OCI-LY7 (cell line): ENCODE data around the gene SYNGAP1. TPM values are rescaled to one million over a fixed set of nuclear protein-coding genes. Genes with fewer than 3 reads are reported as not detected.
A peak's percentile ranks its signal among the peaks of the same experiment; 100 is the strongest.

Experiments used
- BruUV-seq: library from RNA; stranded (reverse); fragments of 400-500 nt; replicated peaks from 2 replicates; lab custom pipeline; 2021; lab: Mats Ljungman, UMichigan
- CTCF ChIA-PET: fragments of 300-600 bp; sonication (Branson Sonifier 250); formaldehyde crosslinking; loops from one replicate; lab custom pipeline; 2022; ENCODE audit warnings: antibody characterized with exemption; ENCODE audit not compliant: unreplicated experiment; lab: Charles Lee
- POLR2A ChIA-PET: fragments of 300-600 bp; sonication (Branson Sonifier 250); formaldehyde crosslinking; loops from one replicate; lab custom pipeline; 2022; ENCODE audit warnings: antibody characterized with exemption; lab: Charles Lee
- DNase-seq: peaks from one replicate; pipeline ENCODE4 v3.0.0-alpha.2; 2015; ENCODE audit warnings: low spot score
- H2AFZ ChIP-seq: fragments of 200-600 bp; sonication (generic), shearing (Covaris generic); 2 replicates; pipeline ENCODE4 v1.6.1; 2014; ENCODE audit warnings: mild to moderate bottlenecking, antibody characterized with exemption, low read length, moderate library complexity
- H3K27ac ChIP-seq: fragments of 200-600 bp; sonication (generic); 2 replicates; pipeline ENCODE4 v1.5.1; 2014; ENCODE audit warnings: mixed run types, low read depth, mild to moderate bottlenecking, moderate library complexity, low read length, inconsistent platforms; ENCODE audit not compliant: poor library complexity, severe bottlenecking
- H3K36me3 ChIP-seq: fragments of 200-600 bp; sonication (generic); 2 replicates; pipeline ENCODE4 v1.6.1; 2014; ENCODE audit warnings: mild to moderate bottlenecking, antibody characterized with exemption, low read length, moderate library complexity, mixed read lengths; ENCODE audit not compliant: insufficient read depth
- H3K4me1 ChIP-seq: fragments of 200-600 bp; sonication (generic); 2 replicates; pipeline ENCODE4 v1.5.1; 2014; ENCODE audit warnings: mild to moderate bottlenecking, low read length; ENCODE audit not compliant: insufficient read depth, poor library complexity, severe bottlenecking
- H3K4me2 ChIP-seq: fragments of 200-600 bp; sonication (generic); 2 replicates; pipeline ENCODE4 v1.6.1; 2014; ENCODE audit warnings: mild to moderate bottlenecking, low read length
- H3K4me3 ChIP-seq: fragments of 200-600 bp; sonication (generic); 2 replicates; pipeline ENCODE4 v1.5.1; 2014; ENCODE audit warnings: mild to moderate bottlenecking, low read depth, low read length; ENCODE audit not compliant: poor library complexity, severe bottlenecking
- H3K79me2 ChIP-seq: fragments of 200-600 bp; sonication (generic); 2 replicates; pipeline ENCODE4 v1.6.1; 2016; ENCODE audit warnings: low read depth, mild to moderate bottlenecking, low read length, moderate library complexity, mixed read lengths; ENCODE audit not compliant: insufficient read depth
- H3K9me2 ChIP-seq: fragments of 200-600 bp; sonication (generic); 2 replicates; pipeline ENCODE4 v1.6.1; 2016; ENCODE audit warnings: mild to moderate bottlenecking, low read length, mixed read lengths; ENCODE audit not compliant: insufficient read depth
- H3K9me3 ChIP-seq: fragments of 200-600 bp; sonication (generic); 2 replicates; pipeline ENCODE4 v1.6.1; 2014; ENCODE audit warnings: mild to moderate bottlenecking, mixed run types, low read length, mixed read lengths
- H4K20me1 ChIP-seq: fragments of 200-600 bp; sonication (generic); 2 replicates; pipeline ENCODE4 v1.6.1; 2014; ENCODE audit warnings: mild to moderate bottlenecking, antibody characterized with exemption, low read length, moderate library complexity, mixed read lengths; ENCODE audit not compliant: insufficient read depth
- EZH2phosphoT487 ChIP-seq: fragments of 200-600 bp; sonication (generic); IDR thresholded peaks from 2 replicates; pipeline ENCODE4 v1.6.1; 2018; ENCODE audit warnings: low read depth, borderline replicate concordance, mild to moderate bottlenecking, mixed run types, antibody characterized with exemption, low read length, moderate library complexity, mixed read lengths
- intact Hi-C: fragments of 100-400 bp; cut with micrococcal nuclease; formaldehyde crosslinking; loops from one replicate; pipeline ENCODE4 v1.10.0; 2022; ENCODE audit not compliant: unreplicated experiment
- total RNA-seq, 2 experiments: library from RNA; depleted of rRNA in 1 of 2; stranded (reverse); fragments of >200 nt in 1 of 2; shearing (Covaris generic) in 1 of 2; gene quantifications; 2 replicates each; pipeline ENCODE4 v1.2.3, GENCODE V29; 2014 to 2022
- TF ChIP-seq, protein P1 (sequence below): fragments of 200-600 bp; sonication (generic); conservative IDR thresholded peaks from 2 replicates; pipeline ENCODE4 v1.5.1; 2014; ENCODE audit warnings: mild to moderate bottlenecking, antibody characterized with exemption, low read length, moderate library complexity, mixed read lengths

SYNGAP1 gene
- total RNA-seq, 2 experiments from 2014 or later, result 5.6 to 30.7 TPM

DNA sequence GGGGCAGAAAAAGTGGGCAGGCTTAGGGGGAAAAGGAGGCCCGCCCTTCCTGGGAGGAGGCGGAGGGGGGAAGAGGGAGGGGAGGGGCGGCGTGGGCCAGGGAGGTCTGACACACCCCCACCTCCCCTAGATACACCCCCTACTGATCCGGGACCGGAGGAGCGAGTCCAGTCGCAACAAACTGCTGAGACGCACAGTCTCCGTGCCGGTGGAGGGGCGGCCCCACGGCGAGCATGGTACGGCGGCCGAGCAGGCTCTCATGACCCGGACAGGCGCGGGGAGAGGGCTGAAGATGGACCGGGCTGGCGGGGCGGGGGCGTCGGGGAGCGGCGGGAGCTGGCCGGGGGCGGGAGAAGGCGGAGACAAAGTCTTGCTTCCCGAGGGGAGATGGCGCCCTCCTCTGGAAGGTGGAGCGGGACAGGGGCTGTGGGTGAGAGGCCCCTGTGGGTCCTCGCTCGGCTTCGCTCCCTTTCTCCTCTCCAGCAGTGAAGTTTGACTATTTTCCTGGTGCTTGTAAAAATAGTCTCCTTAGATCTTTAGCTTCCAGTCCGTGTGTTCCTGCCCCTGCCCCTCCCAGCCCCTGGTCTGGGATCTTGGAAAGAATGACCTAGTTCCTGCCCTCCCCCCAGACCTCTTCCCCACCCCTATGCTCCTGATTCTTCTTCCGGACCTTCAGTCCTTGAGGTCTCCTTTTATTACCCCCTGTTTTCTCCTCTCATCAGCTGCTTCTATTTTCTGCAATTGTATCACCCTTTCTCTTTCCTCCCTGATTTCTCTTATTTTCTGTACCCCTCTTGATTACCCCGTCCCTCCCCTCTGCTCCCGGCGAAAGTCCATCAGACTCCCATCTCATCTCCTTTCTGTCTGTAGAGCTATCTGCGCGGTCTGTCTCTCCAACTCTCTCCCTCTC, 6.1 kb downstream of the SYNGAP1 start:
- Histone ChIP-seq H3K9me3 (no peaks in the 10 kb centered on the region), H3K27ac (peak overlapping the region; percentile 58), H3K9me2 (no peaks in the 10 kb centered on the region), H3K79me2 (peaks cover 5% of the 10 kb centered on the region; the same call in 1 of the 2 replicates), H3K4me1 (peaks cover 51% of the 10 kb centered on the region), H3K36me3 (no peaks in the 10 kb centered on the region; the same call in 1 of the 2 replicates), H3K4me3 (peak overlapping the region; percentile 67), H2AFZ (peak overlapping the region; percentile 52; the same call in 1 of the 2 replicates), H4K20me1 (no peaks in the 10 kb centered on the region), H3K4me2 (peak overlapping the region; percentile 84)
- TF ChIP-seq, protein P1, sequence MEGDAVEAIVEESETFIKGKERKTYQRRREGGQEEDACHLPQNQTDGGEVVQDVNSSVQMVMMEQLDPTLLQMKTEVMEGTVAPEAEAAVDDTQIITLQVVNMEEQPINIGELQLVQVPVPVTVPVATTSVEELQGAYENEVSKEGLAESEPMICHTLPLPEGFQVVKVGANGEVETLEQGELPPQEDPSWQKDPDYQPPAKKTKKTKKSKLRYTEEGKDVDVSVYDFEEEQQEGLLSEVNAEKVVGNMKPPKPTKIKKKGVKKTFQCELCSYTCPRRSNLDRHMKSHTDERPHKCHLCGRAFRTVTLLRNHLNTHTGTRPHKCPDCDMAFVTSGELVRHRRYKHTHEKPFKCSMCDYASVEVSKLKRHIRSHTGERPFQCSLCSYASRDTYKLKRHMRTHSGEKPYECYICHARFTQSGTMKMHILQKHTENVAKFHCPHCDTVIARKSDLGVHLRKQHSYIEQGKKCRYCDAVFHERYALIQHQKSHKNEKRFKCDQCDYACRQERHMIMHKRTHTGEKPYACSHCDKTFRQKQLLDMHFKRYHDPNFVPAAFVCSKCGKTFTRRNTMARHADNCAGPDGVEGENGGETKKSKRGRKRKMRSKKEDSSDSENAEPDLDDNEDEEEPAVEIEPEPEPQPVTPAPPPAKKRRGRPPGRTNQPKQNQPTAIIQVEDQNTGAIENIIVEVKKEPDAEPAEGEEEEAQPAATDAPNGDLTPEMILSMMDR, result peak; percentile 75
- TF ChIP-seq EZH2phosphoT487, result no peak
- POLR2A ChIA-PET, result interaction anchor here (0.6 to 1.5 kb wide), 7 partner anchors 29 to 435 kb away, joined by 3 to 7 read pairs (median 4); partner anchors contain the start of gene ZBTB9
- intact Hi-C loops, result loop anchor here (1.0 to 5.0 kb wide), 3 partner anchors 35 to 149 kb away; partner anchors contain the start of genes B3GALT4 and KIFC1
- peak; percentile 78 for DNase-seq
- BruUV-seq, result no TSS peak
- CTCF ChIA-PET, result interaction anchor here (0.5 to 0.7 kb wide), 3 partner anchors 35 to 221 kb away, joined by 3 to 12 read pairs (median 3); partner anchors contain the start of gene HSD17B8

DNA sequence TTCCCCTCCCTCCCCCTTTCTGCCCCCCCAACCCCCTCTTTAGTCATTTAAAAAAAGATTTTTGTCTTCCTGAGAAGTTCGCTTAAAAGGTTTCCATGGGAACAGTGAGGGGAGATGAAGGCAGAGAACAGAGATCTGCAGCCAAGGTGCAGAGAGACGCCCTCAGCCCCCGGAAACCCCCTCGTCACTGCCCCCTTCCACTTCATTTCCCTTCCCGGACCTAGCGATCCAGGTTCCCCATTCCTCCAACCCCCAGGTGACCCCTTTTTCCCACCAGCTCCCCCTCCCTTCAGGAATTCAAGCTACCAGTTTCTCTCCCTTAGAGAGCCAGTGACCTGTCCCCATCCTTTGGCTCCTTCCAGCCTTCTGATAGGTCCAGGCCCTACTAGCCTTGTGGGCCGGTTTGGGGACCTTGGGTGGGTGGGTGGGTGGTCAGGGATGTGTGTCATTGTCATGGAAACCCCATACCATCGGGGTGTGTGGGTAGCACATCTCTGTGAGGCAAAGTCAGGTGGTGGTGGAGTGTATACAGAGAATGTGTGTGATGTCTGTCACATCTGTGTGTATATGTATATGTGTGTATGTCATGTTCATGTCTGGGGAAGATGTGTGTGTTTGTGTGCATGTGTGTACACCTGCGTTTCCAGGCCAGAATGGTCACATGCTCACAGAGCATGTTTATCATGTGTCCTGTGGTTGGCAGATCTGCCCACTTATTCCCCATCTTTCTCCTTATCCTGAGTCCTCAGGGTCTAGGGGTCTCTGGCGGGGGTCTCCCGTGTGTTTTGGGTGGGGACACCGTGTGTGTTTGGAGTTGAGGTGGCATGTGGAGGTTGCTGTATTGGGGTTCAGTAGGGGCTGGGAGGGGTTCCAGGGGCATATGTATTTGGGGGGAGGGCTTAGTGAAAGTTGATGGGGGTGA, 7.0 kb downstream of the SYNGAP1 start:
- Histone ChIP-seq H2AFZ (no peak overlapping the region), H4K20me1 (no peaks in the 10 kb centered on the region), H3K4me1 (peaks cover 60% of the 10 kb centered on the region), H3K9me3 (no peaks in the 10 kb centered on the region), H3K36me3 (no peaks in the 10 kb centered on the region; the same call in 1 of the 2 replicates), H3K9me2 (no peaks in the 10 kb centered on the region), H3K4me3 (peak overlapping the region; percentile 68), H3K4me2 (peak overlapping the region; percentile 84), H3K27ac (peak overlapping the region; percentile 58), H3K79me2 (peaks cover 5% of the 10 kb centered on the region; the same call in 1 of the 2 replicates)
- no TSS peak for BruUV-seq
- DNase-seq, result peak; percentile 24
- intact Hi-C loops, result loop anchor here (1.0 to 5.0 kb wide), 3 partner anchors 36 to 150 kb away; partner anchors contain the start of genes B3GALT4 and KIFC1
- POLR2A ChIA-PET, result interaction anchor here (0.6 to 1.5 kb wide), 5 partner anchors 28 to 436 kb away, joined by 3 to 7 read pairs (median 5); partner anchors contain the start of gene ZBTB9
- TF ChIP-seq EZH2phosphoT487, result no peak
- TF ChIP-seq, protein P1, result no peak
- CTCF ChIA-PET, result interaction anchor here (0.7 kb wide), 1 partner anchor 36 kb away, joined by 3 read pairs; no protein-coding TSS in a partner anchor
